Lung (tissue), 16 donors: ENCODE results near the gene PGAP1. TPM values are rescaled to one million over a fixed set of nuclear protein-coding genes. Genes with fewer than 3 reads are reported as not detected.

Experiments
- ATAC-seq: fragments of 200-7000 bp; cut with Tn5 transposase; one replicate; pipeline ENCODE4 v1.9.1; 2020; ENCODE audit warnings: moderate number of reproducible peaks; ENCODE audit not compliant: insufficient read depth, low FRiP score
- DNase-seq, 3 donors: peaks; one replicate each; pipeline ENCODE4 v3.0.0-alpha.2; 2013 to 2017
- H3K27ac ChIP-seq, 2 donors: one replicate each; pipeline ENCODE4 v1.5.1; 2013; ENCODE audit warnings: mild to moderate bottlenecking in 2 of 2, moderate library complexity in 2 of 2, control low read depth in 1 of 2, inconsistent platforms in 1 of 2, low read depth in 1 of 2, low read length in 1 of 2
- H3K27me3 ChIP-seq, 3 donors: one replicate each; pipeline ENCODE4 v1.5.1; 2013; ENCODE audit warnings: low read length in 2 of 3; ENCODE audit not compliant: control insufficient read depth in 3 of 3, insufficient read depth in 3 of 3
- H3K36me3 ChIP-seq, 4 donors: one replicate each; pipeline ENCODE4 v1.5.1; 2013; ENCODE audit warnings: low read length in 4 of 4, mild to moderate bottlenecking in 1 of 4, moderate library complexity in 1 of 4; ENCODE audit not compliant: control insufficient read depth in 4 of 4, insufficient read depth in 4 of 4
- H3K4me1 ChIP-seq, 5 donors: one replicate each; pipeline ENCODE4 v1.5.1; 2013; ENCODE audit warnings: low read length in 5 of 5, mild to moderate bottlenecking in 2 of 5, moderate library complexity in 1 of 5; ENCODE audit not compliant: control insufficient read depth in 5 of 5, insufficient read depth in 5 of 5
- H3K4me3 ChIP-seq: one replicate; pipeline ENCODE4 v1.5.1; 2013; ENCODE audit warnings: mild to moderate bottlenecking, control low read depth, moderate library complexity
- H3K9ac ChIP-seq, 2 donors: one replicate each; pipeline ENCODE4 v1.5.1; 2013; ENCODE audit warnings: low read length in 2 of 2, control low read depth in 1 of 2; ENCODE audit not compliant: insufficient read depth in 1 of 2
- H3K9me3 ChIP-seq, 4 donors: one replicate each; pipeline ENCODE4 v1.5.1; 2013; ENCODE audit warnings: low read length in 3 of 4, mild to moderate bottlenecking in 1 of 4, moderate library complexity in 1 of 4; ENCODE audit not compliant: control insufficient read depth in 4 of 4, insufficient read depth in 3 of 4
- CTCF ChIP-seq: IDR thresholded peaks from 2 replicates; pipeline ENCODE4 v1.5.1; 2012; ENCODE audit warnings: mild to moderate bottlenecking; ENCODE audit errors: control extremely low read depth, extremely low read depth
- WGBS, 2 donors: extraction: QIAGEN DNeasy Blood & Tissue Kit; methylation state at CpG; one replicate each; pipeline ENCODE4 v1.1.7; 2013; 5-methylcytosine and 5-hydroxymethylcytosine counted together
- long read RNA-seq, 5 donors: transcript quantifications; one replicate each; lab custom pipeline, GENCODE V29; 2026
- polyA plus RNA-seq, 2 donors: library from polyadenylated mRNA; stranded (reverse); fragments of 200-250 nt; gene quantifications; one replicate each; pipeline ENCODE4 v1.2.1, GENCODE V29; 2013
- total RNA-seq, 2 donors: library from RNA; depleted of rRNA in 1 of 2; stranded (reverse); fragments of >200 nt in 1 of 2; gene quantifications; one replicate each; pipeline ENCODE4 v1.2.1, GENCODE V29; 2014 to 2021
- donor health status: control.
- donor health status: control.
- donor health status: Bipolar disorder and iron deficiency.
- donor health status: healthy.
- donor health status: DM: yes; HTN: yes; CAD: no.

The PGAP1 gene, protein sequence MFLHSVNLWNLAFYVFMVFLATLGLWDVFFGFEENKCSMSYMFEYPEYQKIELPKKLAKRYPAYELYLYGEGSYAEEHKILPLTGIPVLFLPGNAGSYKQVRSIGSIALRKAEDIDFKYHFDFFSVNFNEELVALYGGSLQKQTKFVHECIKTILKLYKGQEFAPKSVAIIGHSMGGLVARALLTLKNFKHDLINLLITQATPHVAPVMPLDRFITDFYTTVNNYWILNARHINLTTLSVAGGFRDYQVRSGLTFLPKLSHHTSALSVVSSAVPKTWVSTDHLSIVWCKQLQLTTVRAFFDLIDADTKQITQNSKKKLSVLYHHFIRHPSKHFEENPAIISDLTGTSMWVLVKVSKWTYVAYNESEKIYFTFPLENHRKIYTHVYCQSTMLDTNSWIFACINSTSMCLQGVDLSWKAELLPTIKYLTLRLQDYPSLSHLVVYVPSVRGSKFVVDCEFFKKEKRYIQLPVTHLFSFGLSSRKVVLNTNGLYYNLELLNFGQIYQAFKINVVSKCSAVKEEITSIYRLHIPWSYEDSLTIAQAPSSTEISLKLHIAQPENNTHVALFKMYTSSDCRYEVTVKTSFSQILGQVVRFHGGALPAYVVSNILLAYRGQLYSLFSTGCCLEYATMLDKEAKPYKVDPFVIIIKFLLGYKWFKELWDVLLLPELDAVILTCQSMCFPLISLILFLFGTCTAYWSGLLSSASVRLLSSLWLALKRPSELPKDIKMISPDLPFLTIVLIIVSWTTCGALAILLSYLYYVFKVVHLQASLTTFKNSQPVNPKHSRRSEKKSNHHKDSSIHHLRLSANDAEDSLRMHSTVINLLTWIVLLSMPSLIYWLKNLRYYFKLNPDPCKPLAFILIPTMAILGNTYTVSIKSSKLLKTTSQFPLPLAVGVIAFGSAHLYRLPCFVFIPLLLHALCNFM
- total RNA-seq (10 to 100 TPM; 11.5 to 34.1 TPM), polyA plus RNA-seq (1 to 10 TPM; 1.4 to 2.6 TPM)
- long read RNA-seq, donor 1, full-length matches to known transcripts = 2 of 2 reads
- long read RNA-seq, donor 1, partial matches to known transcripts = 0 of 2 reads
- long read RNA-seq, donor 1, other reads (novel, unspliced or antisense) = 0 of 2 reads
- long read RNA-seq, donor 2 = 0 reads
- long read RNA-seq, donor 3 = 0 reads
- long read RNA-seq, donor 4 = 0 reads
- long read RNA-seq, donor 5, full-length matches to known transcripts = 3 of 3 reads
- long read RNA-seq, donor 5, partial matches to known transcripts = 0 of 3 reads
- long read RNA-seq, donor 5, other reads (novel, unspliced or antisense) = 0 of 3 reads

DNA sequence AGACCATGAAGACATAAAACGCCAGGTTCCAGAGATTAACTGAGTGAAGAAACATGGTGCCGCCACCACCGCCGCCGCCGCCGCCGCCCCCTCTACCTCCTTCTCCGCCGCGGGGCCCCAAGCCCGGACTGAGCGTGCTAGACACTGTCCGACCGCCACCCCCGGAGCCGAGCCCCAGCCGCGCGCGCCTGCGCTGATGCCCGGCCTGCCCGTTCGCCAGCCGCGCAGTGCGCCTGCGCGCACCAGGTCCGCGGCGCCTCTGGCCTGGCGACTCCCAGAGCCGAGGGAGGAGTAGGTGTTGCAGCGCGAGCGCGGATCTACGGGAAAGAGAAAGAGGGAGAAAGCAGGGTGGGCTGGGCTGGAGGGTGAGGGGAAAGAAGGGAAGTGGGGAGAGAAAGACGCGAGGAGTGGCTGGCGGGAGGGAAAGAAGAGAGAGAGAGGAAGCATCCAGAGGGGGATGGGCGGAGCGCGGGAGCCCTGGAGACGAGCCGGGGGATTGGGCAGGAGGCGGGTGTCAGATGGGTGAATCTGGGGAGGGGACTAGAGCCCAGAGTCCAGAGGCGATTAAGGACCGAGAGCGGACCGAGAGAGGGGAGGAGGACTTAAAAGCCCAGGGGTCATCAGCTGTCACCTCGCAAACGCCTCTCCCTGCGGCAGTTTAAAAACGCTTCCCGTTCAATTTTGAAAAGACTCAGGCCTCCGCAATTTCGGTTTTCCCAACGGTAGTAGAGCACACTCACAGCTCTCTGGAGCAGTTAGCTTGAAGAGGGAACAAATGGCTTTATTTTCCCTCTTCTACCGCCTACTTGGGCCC lies at the start of gene PGAP1:
TSS of gene PGAP1 (minus strand) at position 146 of the 814 bp plus-strand sequence. CDS start at position 55, 91 bp downstream.
- Histone ChIP-seq H3K27ac (peak within 1 kb of the TSS; percentile 85 to 89), H3K27me3 (no peaks in the 10 kb centered on the region), H3K9me3 (no peaks in the 10 kb centered on the region), H3K36me3 (no peaks in the 10 kb centered on the region), H3K4me1 (peaks cover 0 to 20% (median 0%) of the 10 kb centered on the region in 5 donors), H3K4me3 (peak within 1 kb of the TSS; percentile 71), H3K9ac (peak within 1 kb of the TSS; percentile 88 to 93)
- DNase-seq (peak; percentile 97 to 99 (median 99)), ATAC-seq (peak; percentile 96)
- WGBS, 2 donors = 0 to 1% methylated on average over 62 of the region's 62 CpGs
- TF ChIP-seq CTCF = no peak

DNA sequence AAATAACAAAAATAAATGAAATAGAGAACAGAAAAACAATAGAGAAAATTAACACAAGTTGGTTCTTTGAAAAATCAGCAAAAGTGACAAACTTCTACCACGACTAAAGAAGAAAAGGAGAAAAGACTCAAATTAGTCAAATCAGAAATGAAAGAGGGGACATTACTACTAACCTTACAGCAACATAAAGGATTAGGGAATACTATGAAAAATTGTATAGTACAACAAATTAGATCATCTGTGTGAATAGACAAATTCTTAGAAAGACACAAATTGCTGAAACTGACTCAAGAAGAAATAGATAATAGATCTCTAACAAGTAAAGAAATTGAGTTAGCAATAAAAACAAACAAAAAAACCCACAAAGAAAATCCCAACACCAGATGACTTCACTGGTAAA lies 48.5 kb upstream of the PGAP1 start:
- WGBS, 2 donors = 85 to 88% methylated on average over 1 of the region's 1 CpG
- H3K4me1 ChIP-seq = no peaks in the 10 kb centered on the region
- DNase-seq (no peak), ATAC-seq (no peak)
- no peak overlapping the region for H3K4me3 ChIP-seq
- no peaks in the 10 kb centered on the region for H3K9me3 ChIP-seq
- no peaks in the 10 kb centered on the region for H3K36me3 ChIP-seq
- no peak overlapping the region for H3K9ac ChIP-seq
- no peaks in the 10 kb centered on the region for H3K27me3 ChIP-seq
- TF ChIP-seq CTCF = no peak
- H3K27ac ChIP-seq = no peak overlapping the region

GRCh38 chr2:196971574-196972279 lies 45.2 kb upstream of the PGAP1 start:
- no peak for ATAC-seq
- no peak for TF ChIP-seq CTCF
- Histone ChIP-seq H3K4me1 (peaks cover 0 to 6% (median 0%) of the 10 kb centered on the region in 5 donors), H3K9ac (no peak overlapping the region), H3K36me3 (no peaks in the 10 kb centered on the region), H3K27ac (no peak overlapping the region), H3K9me3 (no peaks in the 10 kb centered on the region), H3K27me3 (no peaks in the 10 kb centered on the region), H3K4me3 (no peak overlapping the region)
- no peak for DNase-seq
- 64 to 83% methylated on average over 3 of the region's 3 CpGs for WGBS, 2 donors
